ENCODE results near the gene SGK1.

GRCh38 chr6:134307870-134308269 lies 10.0 kb downstream of the SGK1 start:
- TF ChIP-seq CEBPB (IDR thresholded peaks at IDR 0.05; ENCODE audit: borderline replicate concordance in 1 of 2, low read depth in 2 of 2, low read length in 2 of 2) (no peak), SP1 (IDR thresholded peaks at IDR 0.05; ENCODE audit: low read depth, low read length) (no peak), BHLHE40 (IDR thresholded peaks at IDR 0.05; ENCODE audit: borderline replicate concordance in 1 of 2, low read depth in 2 of 2, low read length in 1 of 2) (no peak), CTCF (IDR thresholded peaks at IDR 0.05 in 2 of 3, conservative IDR thresholded peaks at IDR 0.05 in 1 of 3; ENCODE audit: control insufficient read depth in 2 of 3, extremely low read depth in 1 of 3, insufficient read depth in 1 of 3, low read depth in 3 of 3, low read length in 3 of 3) (no peak), RFX5 (IDR thresholded peaks at IDR 0.05; ENCODE audit: low read depth, low read length) (no peak), CREM (IDR thresholded peaks at IDR 0.05; ENCODE audit: low read depth) (no peak), GABPA (IDR thresholded peaks at IDR 0.05; ENCODE audit: low read depth) (no peak)
- TF ChIP-seq, protein P1, sequence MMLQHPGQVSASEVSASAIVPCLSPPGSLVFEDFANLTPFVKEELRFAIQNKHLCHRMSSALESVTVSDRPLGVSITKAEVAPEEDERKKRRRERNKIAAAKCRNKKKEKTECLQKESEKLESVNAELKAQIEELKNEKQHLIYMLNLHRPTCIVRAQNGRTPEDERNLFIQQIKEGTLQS (IDR thresholded peaks at IDR 0.05; ENCODE audit: borderline replicate concordance, extremely low read depth, low read depth, low read length): no peak
